Panc1 (cell line): ENCODE measurements around the gene NPTX1.

Experiments
- CTCF ChIP-seq: fragments of 450-650 bp; IDR thresholded peaks from 2 replicates; pipeline ENCODE4 v1.5.1; 2017; ENCODE audit warnings: mild to moderate bottlenecking
- REST ChIP-seq, 2 experiments: IDR thresholded peaks; 2 replicates each; pipeline ENCODE4 v1.6.1; 2011 to 2012; ENCODE audit warnings: low read depth in 2 of 2, control low read depth in 1 of 2, low read length in 1 of 2, mild to moderate bottlenecking in 1 of 2, moderate library complexity in 1 of 2; ENCODE audit not compliant: insufficient read depth in 1 of 2
- TCF7L2 ChIP-seq: IDR thresholded peaks from 2 replicates; pipeline ENCODE4 v1.6.1; 2011; ENCODE audit warnings: mild to moderate bottlenecking, low read depth, low read length, inconsistent platforms

- TF ChIP-seq CTCF (no peak), TCF7L2 (no peak), REST (IDR thresholded peaks at IDR 0.05; ENCODE audit: insufficient read depth in 1 of 2, low read depth in 2 of 2, low read length in 1 of 2) (no peak)
These were observed 2.8 kb upstream of the NPTX1 start for GRCh38 chr17:80479246-80479566.
